GM18498 (cell line): ENCODE measurements around the gene RUNX2.
A peak's percentile ranks its signal among the peaks of the same experiment; 100 is the strongest.

Source experiments
- ATAC-seq: cut with Tn5 transposase; IDR thresholded peaks from one replicate; pipeline ENCODE4 v1.9.1; 2021; ENCODE audit warnings: mild to moderate bottlenecking, moderate library complexity; ENCODE audit not compliant: unreplicated experiment

The RUNX2 gene

GRCh38 chr6:45351076-45351475 lies 22.9 kb downstream of the RUNX2 start:
- ATAC-seq, result no peak

- no peak for ATAC-seq
Observed at GRCh38 chr6:45351667-45352066, 23.5 kb downstream of the RUNX2 start.

GRCh38 chr6:45353654-45354053 lies 25.5 kb downstream of the RUNX2 start:
- no peak for ATAC-seq

GRCh38 chr6:45364466-45364865 lies 36.3 kb downstream of the RUNX2 start:
- ATAC-seq, result no peak

- no peak for ATAC-seq
Observed at GRCh38 chr6:45365036-45365435, 36.9 kb downstream of the RUNX2 start.

GRCh38 chr6:45366534-45366933 lies 38.4 kb downstream of the RUNX2 start:
- no peak for ATAC-seq

GRCh38 chr6:45367999-45368398 lies 39.9 kb downstream of the RUNX2 start:
- no peak for ATAC-seq

- ATAC-seq, result no peak
Observed at GRCh38 chr6:45369870-45370269, 41.7 kb downstream of the RUNX2 start.

GRCh38 chr6:45371924-45372573 lies 43.9 kb downstream of the RUNX2 start:
- ATAC-seq, result no peak

GRCh38 chr6:45375449-45375848 lies 47.3 kb downstream of the RUNX2 start:
- ATAC-seq, result no peak

- ATAC-seq, result no peak
Observed at GRCh38 chr6:45376310-45377042, 48.3 kb downstream of the RUNX2 start.

GRCh38 chr6:45377043-45377553 lies 49.0 kb downstream of the RUNX2 start:
- ATAC-seq, result no peak

- peak; percentile 92 for ATAC-seq
Observed at GRCh38 chr6:45377554-45378333, 49.6 kb downstream of the RUNX2 start, which contains the start of gene SUPT3H. Gene SUPT3H (minus strand): TSS chr6:45377934.

- peak; percentile 30 for ATAC-seq
Observed at GRCh38 chr6:45378334-45378926, 50.3 kb downstream of the RUNX2 start.

- no peak for ATAC-seq
Observed at GRCh38 chr6:45382391-45382790, 54.3 kb downstream of the RUNX2 start.

GRCh38 chr6:45386501-45386900 lies 58.4 kb downstream of the RUNX2 start:
- no peak for ATAC-seq

- no peak for ATAC-seq
Observed at GRCh38 chr6:45387236-45387635, 59.1 kb downstream of the RUNX2 start.

- ATAC-seq, result no peak
Observed at GRCh38 chr6:45388328-45388727, 60.2 kb downstream of the RUNX2 start.

GRCh38 chr6:45394586-45395095 lies 66.5 kb downstream of the RUNX2 start:
- ATAC-seq, result no peak

GRCh38 chr6:45398075-45398813 lies 70.1 kb downstream of the RUNX2 start:
- no peak for ATAC-seq
